ENCODE results near the gene GOPC.

The GOPC gene

DNA sequence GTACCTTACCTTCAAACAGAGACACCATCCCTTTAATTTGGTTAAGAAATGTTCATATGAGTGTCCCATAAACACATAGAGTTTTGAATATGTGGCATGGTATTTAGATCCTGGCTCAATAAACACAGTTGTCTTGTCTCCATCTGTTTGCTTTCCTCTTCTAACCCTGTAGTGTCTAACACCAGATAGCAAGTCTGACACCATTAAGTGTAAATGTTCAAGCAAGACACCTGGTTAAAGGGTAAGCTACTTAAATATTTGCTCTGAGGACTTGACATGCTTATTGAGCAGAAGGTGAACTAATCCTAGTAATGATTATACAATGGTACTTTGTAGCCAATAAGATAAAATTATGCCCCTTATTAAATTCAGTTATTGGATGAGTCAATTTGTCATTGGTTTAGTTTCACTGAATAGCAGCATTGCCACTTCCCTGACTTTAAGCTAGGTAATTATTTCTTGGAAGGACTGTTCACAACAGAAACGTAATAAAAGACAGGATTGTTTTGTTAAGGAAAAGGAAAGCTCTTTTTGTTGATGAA is 26.9 kb upstream of the GOPC start:
- H3K4me1 ChIP-seq (ENCODE audit: insufficient read depth, low read length, poor library complexity, severe bottlenecking): no peaks in the 10 kb centered on the region
- H3F3A ChIP-seq (ENCODE audit: low read depth): no peaks in the 10 kb centered on the region
- H3K9ac ChIP-seq (ENCODE audit: low read depth, low read length, poor library complexity, severe bottlenecking): no peak overlapping the region
- no peak overlapping the region for H3K4me2 ChIP-seq (ENCODE audit: low read depth, low read length, poor library complexity, severe bottlenecking)
- no peaks in the 10 kb centered on the region for H4K20me1 ChIP-seq (ENCODE audit: insufficient read depth, low read length, poor library complexity, severe bottlenecking)
- no peaks in the 10 kb centered on the region for H3K9me2 ChIP-seq (replicated peaks; ENCODE audit: low read depth, low read length)
- H3K27me3 ChIP-seq (ENCODE audit: insufficient read depth, low read length, poor library complexity, severe bottlenecking): no peaks in the 10 kb centered on the region
- H3K36me3 ChIP-seq (ENCODE audit: insufficient read depth, low read length): no peaks in the 10 kb centered on the region
- no peak overlapping the region for H3K4me3 ChIP-seq (ENCODE audit: low read length, poor library complexity, severe bottlenecking)
- no peak overlapping the region for H2AFZ ChIP-seq (ENCODE audit: low read length)
- no peaks in the 10 kb centered on the region for H3K79me2 ChIP-seq (ENCODE audit: insufficient read depth, low read length)
- peaks cover 22% of the 10 kb centered on the region; the same call in 1 of the 2 replicates for H3K9me3 ChIP-seq (ENCODE audit: insufficient read depth, low read depth, low read length)
- TF ChIP-seq EZH2phosphoT487 (IDR thresholded peaks at IDR 0.05; ENCODE audit: borderline replicate concordance): no peak
- TF ChIP-seq, protein P1, sequence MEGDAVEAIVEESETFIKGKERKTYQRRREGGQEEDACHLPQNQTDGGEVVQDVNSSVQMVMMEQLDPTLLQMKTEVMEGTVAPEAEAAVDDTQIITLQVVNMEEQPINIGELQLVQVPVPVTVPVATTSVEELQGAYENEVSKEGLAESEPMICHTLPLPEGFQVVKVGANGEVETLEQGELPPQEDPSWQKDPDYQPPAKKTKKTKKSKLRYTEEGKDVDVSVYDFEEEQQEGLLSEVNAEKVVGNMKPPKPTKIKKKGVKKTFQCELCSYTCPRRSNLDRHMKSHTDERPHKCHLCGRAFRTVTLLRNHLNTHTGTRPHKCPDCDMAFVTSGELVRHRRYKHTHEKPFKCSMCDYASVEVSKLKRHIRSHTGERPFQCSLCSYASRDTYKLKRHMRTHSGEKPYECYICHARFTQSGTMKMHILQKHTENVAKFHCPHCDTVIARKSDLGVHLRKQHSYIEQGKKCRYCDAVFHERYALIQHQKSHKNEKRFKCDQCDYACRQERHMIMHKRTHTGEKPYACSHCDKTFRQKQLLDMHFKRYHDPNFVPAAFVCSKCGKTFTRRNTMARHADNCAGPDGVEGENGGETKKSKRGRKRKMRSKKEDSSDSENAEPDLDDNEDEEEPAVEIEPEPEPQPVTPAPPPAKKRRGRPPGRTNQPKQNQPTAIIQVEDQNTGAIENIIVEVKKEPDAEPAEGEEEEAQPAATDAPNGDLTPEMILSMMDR (conservative IDR thresholded peaks at IDR 0.05; ENCODE audit: low read length): no peak

DNA sequence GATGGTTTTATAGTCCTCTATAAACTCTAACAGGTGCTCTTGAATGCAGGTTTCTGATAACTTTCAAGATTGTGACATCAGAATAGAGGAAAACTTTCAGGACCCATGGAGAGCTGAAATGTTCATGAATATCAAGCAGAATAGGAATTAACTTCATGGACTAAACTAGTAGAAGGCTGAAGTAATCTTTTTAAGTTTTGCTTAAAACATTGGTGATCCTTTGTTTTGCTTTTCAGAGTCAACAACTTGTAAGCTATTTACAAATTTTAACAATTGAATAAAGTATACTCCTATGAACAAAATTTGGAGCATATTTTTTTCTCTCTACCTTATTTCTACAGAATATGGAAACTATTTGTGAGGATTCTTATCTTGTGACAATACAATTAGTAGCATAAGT is 25.2 kb upstream of the GOPC start:
- Histone ChIP-seq H3F3A (ENCODE audit: low read depth) (no peaks in the 10 kb centered on the region), H3K9me3 (ENCODE audit: insufficient read depth, low read depth, low read length) (peaks cover 22% of the 10 kb centered on the region; the same call in 1 of the 2 replicates), H2AFZ (ENCODE audit: low read length) (no peak overlapping the region), H3K4me2 (ENCODE audit: low read depth, low read length, poor library complexity, severe bottlenecking) (no peak overlapping the region), H3K79me2 (ENCODE audit: insufficient read depth, low read length) (no peaks in the 10 kb centered on the region), H3K36me3 (ENCODE audit: insufficient read depth, low read length) (no peaks in the 10 kb centered on the region), H3K9ac (ENCODE audit: low read depth, low read length, poor library complexity, severe bottlenecking) (no peak overlapping the region), H3K4me1 (ENCODE audit: insufficient read depth, low read length, poor library complexity, severe bottlenecking) (no peaks in the 10 kb centered on the region), H3K27me3 (ENCODE audit: insufficient read depth, low read length, poor library complexity, severe bottlenecking) (no peaks in the 10 kb centered on the region), H3K4me3 (ENCODE audit: low read length, poor library complexity, severe bottlenecking) (no peak overlapping the region), H4K20me1 (ENCODE audit: insufficient read depth, low read length, poor library complexity, severe bottlenecking) (no peaks in the 10 kb centered on the region), H3K9me2 (replicated peaks; ENCODE audit: low read depth, low read length) (no peaks in the 10 kb centered on the region)
- TF ChIP-seq, protein P1 (conservative IDR thresholded peaks at IDR 0.05; ENCODE audit: low read length): no peak
- no peak for TF ChIP-seq EZH2phosphoT487 (IDR thresholded peaks at IDR 0.05; ENCODE audit: borderline replicate concordance)

DNA sequence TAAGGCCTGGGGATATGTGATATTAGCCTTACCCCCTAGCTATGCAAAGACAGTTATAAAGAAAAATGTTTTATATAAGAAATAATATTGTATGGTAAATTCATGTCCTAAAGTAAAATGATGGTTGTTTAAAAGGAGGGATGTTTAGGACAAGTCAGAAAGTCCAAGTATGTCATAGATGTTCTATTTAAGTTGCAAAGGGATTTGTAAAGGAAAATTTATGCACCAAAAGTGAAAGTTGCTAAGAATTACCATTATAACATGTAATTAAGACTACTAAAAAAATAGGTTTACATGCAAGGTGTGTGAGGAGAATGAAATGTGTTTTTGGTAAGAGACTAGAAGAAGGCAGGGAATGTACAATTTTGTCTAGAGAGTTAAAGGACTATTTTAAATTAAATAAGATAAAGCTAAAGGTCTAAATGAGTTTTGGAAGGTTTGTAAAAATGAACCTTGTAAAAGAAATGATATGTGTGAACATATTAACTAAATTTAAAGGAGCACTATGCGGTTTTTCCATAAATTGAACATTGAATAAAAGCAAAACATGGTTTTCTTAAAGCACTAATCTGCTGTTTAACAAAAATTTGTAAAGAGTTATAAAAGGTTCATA is 22.7 kb upstream of the GOPC start:
- H3K27me3 ChIP-seq (ENCODE audit: insufficient read depth, low read length, poor library complexity, severe bottlenecking): no peaks in the 10 kb centered on the region
- no peaks in the 10 kb centered on the region for H3K79me2 ChIP-seq (ENCODE audit: insufficient read depth, low read length)
- H4K20me1 ChIP-seq (ENCODE audit: insufficient read depth, low read length, poor library complexity, severe bottlenecking): no peaks in the 10 kb centered on the region
- H3K4me2 ChIP-seq (ENCODE audit: low read depth, low read length, poor library complexity, severe bottlenecking): no peak overlapping the region
- H3K9me2 ChIP-seq (replicated peaks; ENCODE audit: low read depth, low read length): no peaks in the 10 kb centered on the region
- no peak overlapping the region for H2AFZ ChIP-seq (ENCODE audit: low read length)
- TF ChIP-seq, protein P1 (conservative IDR thresholded peaks at IDR 0.05; ENCODE audit: low read length): no peak
- no peak for TF ChIP-seq EZH2phosphoT487 (IDR thresholded peaks at IDR 0.05; ENCODE audit: borderline replicate concordance)
- no peaks in the 10 kb centered on the region for H3K36me3 ChIP-seq (ENCODE audit: insufficient read depth, low read length)
- H3K4me3 ChIP-seq (ENCODE audit: low read length, poor library complexity, severe bottlenecking): no peak overlapping the region
- H3K9ac ChIP-seq (ENCODE audit: low read depth, low read length, poor library complexity, severe bottlenecking): no peak overlapping the region
- no peaks in the 10 kb centered on the region for H3K4me1 ChIP-seq (ENCODE audit: insufficient read depth, low read length, poor library complexity, severe bottlenecking)
- no peaks in the 10 kb centered on the region for H3F3A ChIP-seq (ENCODE audit: low read depth)
- peaks cover 22% of the 10 kb centered on the region; the same call in 1 of the 2 replicates for H3K9me3 ChIP-seq (ENCODE audit: insufficient read depth, low read depth, low read length)
